Transverse colon (tissue), 4 donors: ENCODE data around the gene SKP2. TPM values are rescaled to one million over a fixed set of nuclear protein-coding genes. Genes with fewer than 3 reads are reported as not detected.

Experiments used
- DNase-seq: peaks from one replicate; pipeline ENCODE4 v3.0.0-alpha.2; 2019
- H3K27ac ChIP-seq, 4 donors: fragments of 200-600 bp; sonication (generic); 2 replicates each; pipeline ENCODE4 v1.5.1; 2016 to 2018; ENCODE audit warnings: inconsistent platforms in 4 of 4
- H3K27me3 ChIP-seq: fragments of 200-600 bp; sonication (generic); 2 replicates; pipeline ENCODE4 v1.5.1; 2017; ENCODE audit warnings: inconsistent platforms
- H3K36me3 ChIP-seq, 4 donors: fragments of 200-600 bp; sonication (generic); 2 replicates each; pipeline ENCODE4 v1.5.1; 2017 to 2019; ENCODE audit warnings: inconsistent platforms in 4 of 4
- H3K4me1 ChIP-seq, 4 donors: fragments of 200-600 bp; sonication (generic); 2 replicates each; pipeline ENCODE4 v1.5.1; 2017 to 2020; ENCODE audit warnings: inconsistent platforms in 4 of 4
- H3K4me3 ChIP-seq, 4 donors: fragments of 200-600 bp; sonication (generic); 1 replicate in 1 of 4; 2 replicates in 3 of 4; pipeline versions ENCODE4 v1.5.1 to v1.6.1; 2017 to 2019; ENCODE audit warnings: inconsistent platforms in 4 of 4
- H3K9me3 ChIP-seq, 2 donors: fragments of 200-600 bp; sonication (generic); 2 replicates each; pipeline ENCODE4 v1.5.1; 2017 to 2019; ENCODE audit warnings: inconsistent platforms in 2 of 2
- EP300 ChIP-seq: sonication (generic); formaldehyde crosslinking; IDR thresholded peaks from one replicate; pipeline ENCODE4 v1.6.1; 2017; ENCODE audit warnings: antibody characterized with exemption, low read depth
- POLR2A ChIP-seq: fragments of 450-650 bp; IDR thresholded peaks from one replicate; pipeline ENCODE4 v1.6.1; 2016; ENCODE audit warnings: antibody characterized with exemption, mild to moderate bottlenecking, moderate library complexity
- POLR2AphosphoS5 ChIP-seq, 3 donors: sonication (generic); formaldehyde crosslinking; IDR thresholded peaks; one replicate each; pipeline ENCODE4 v1.6.1; 2016; ENCODE audit warnings: antibody characterized with exemption in 3 of 3
- WGBS, 2 donors: methylation state at CpG; one replicate each; pipeline ENCODE4 v1.1.5; 2018; ENCODE audit warnings: low coverage in 1 of 2; 5-methylcytosine and 5-hydroxymethylcytosine counted together
- in situ Hi-C, 4 donors: fragments of 200-750 bp; cut with MboI; loops; one replicate each; pipeline versions ENCODE4 v1.15.0 to v1.15.1; 2017; ENCODE audit warnings: low sequenced_read_pairs in 3 of 4, low pct_ligation_motif_present in 1 of 4, low pct_unique_long_range_greater_than_20kb in 1 of 4
- intact Hi-C: fragments of 100-400 bp; cut with DNase I; formaldehyde crosslinking; loops from one replicate; pipeline ENCODE4 v1.15.1; 2023; ENCODE audit warnings: low total_unique reads
- total RNA-seq, 4 donors: library from RNA; depleted of rRNA; stranded (reverse); fragments of >200 nt; gene quantifications; one replicate each; pipeline ENCODE4 v1.1.0, GENCODE V29; 2016
- TF ChIP-seq, protein P1 (sequence below), 5 experiments: fragments of 200-600 bp in 3 of 5; fragments of 450-650 bp in 2 of 5; sonication (generic) in 3 of 5; IDR thresholded peaks; 1 replicate in 2 of 5; 2 replicates in 3 of 5; pipeline ENCODE4 v1.5.1; 2016 to 2017; ENCODE audit warnings: antibody characterized with exemption in 5 of 5, inconsistent platforms in 3 of 5, mild to moderate bottlenecking in 2 of 5, moderate library complexity in 1 of 5

Gene SKP2
- total RNA-seq, 4 donors from 2014 or later: 1.1 to 12.4 (median 8.6) TPM

DNA sequence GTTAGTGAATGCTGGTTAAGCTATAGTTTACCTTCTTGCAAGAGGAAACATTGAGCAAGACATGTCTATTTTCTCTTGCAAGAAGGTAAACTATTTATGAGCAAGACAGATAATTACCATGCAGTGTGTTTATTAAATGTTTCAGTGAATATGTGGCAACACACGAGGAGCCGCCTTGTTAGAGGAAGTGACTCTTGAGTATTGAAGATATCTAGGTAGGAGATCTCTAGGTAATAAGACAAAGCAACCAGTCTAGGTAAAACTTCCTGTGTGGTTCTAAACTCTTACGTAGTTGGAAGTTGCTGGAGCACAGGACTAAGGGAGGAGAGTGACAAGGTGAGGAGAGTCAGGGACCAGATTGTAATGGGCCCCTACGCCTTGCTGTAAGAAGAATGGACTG is 16.8 kb downstream of the SKP2 start:
- no peak for DNase-seq
- peaks cover 0 to 38% (median 17%) of the 10 kb centered on the region in 4 donors for H3K36me3 ChIP-seq
- H3K27ac ChIP-seq: no peak overlapping the region
- TF ChIP-seq EP300 (no peak), POLR2AphosphoS5 (IDR thresholded peaks at IDR 0.05) (no peak), POLR2A (no peak)
- TF ChIP-seq, protein P1, sequence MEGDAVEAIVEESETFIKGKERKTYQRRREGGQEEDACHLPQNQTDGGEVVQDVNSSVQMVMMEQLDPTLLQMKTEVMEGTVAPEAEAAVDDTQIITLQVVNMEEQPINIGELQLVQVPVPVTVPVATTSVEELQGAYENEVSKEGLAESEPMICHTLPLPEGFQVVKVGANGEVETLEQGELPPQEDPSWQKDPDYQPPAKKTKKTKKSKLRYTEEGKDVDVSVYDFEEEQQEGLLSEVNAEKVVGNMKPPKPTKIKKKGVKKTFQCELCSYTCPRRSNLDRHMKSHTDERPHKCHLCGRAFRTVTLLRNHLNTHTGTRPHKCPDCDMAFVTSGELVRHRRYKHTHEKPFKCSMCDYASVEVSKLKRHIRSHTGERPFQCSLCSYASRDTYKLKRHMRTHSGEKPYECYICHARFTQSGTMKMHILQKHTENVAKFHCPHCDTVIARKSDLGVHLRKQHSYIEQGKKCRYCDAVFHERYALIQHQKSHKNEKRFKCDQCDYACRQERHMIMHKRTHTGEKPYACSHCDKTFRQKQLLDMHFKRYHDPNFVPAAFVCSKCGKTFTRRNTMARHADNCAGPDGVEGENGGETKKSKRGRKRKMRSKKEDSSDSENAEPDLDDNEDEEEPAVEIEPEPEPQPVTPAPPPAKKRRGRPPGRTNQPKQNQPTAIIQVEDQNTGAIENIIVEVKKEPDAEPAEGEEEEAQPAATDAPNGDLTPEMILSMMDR (IDR thresholded peaks at IDR 0.05): no peak
- no peak overlapping the region for H3K4me3 ChIP-seq
- H3K9me3 ChIP-seq: no peaks in the 10 kb centered on the region
- intact Hi-C loops (no loop called here), in situ Hi-C loops (no loop called here)
- H3K27me3 ChIP-seq: no peaks in the 10 kb centered on the region
- H3K4me1 ChIP-seq: no peaks in the 10 kb centered on the region
- 85 to 89% methylated on average over 4 of the region's 4 CpGs for WGBS, 2 donors

DNA sequence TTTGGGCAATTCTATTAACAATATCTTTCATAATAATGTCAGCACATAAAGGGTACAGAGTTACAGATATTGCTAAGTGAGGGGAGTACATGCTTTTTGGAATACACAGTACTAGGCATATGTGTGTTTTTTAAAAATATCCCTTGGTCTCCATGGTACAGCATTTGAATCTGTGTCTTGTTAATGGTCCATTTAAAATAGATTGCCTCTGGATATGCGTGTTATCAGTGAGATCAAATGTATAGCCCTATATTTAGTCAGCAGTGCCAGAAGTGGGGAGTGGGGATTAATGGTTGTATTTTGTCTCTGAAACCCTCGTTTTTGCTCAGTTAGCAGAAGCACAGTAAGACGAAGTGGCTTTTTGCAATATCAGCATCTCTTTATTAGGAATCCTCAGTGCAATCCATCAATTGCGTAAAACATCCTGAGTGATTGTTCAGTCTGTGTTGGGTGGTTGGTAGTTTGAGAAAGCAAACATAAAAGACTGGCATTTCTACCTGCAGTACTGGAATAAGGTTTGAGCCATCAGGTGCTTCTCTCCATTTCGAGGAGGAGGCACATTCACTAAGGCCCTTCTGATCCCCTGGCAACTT is 19.0 kb downstream of the SKP2 start:
- TF ChIP-seq EP300 (no peak), POLR2AphosphoS5 (IDR thresholded peaks at IDR 0.05) (no peak)
- TF ChIP-seq, protein P1 (IDR thresholded peaks at IDR 0.05): no peak
- Histone ChIP-seq H3K27ac (no peak overlapping the region), H3K36me3 (peaks cover 0 to 38% (median 16%) of the 10 kb centered on the region in 4 donors), H3K4me3 (no peak overlapping the region), H3K27me3 (no peaks in the 10 kb centered on the region), H3K9me3 (no peaks in the 10 kb centered on the region), H3K4me1 (no peaks in the 10 kb centered on the region)
- in situ Hi-C loops: no loop called here
- WGBS, 2 donors: 85 to 90% methylated on average over 4 to 5 of the region's 5 CpGs
- DNase-seq: no peak
- intact Hi-C loops: no loop called here

DNA sequence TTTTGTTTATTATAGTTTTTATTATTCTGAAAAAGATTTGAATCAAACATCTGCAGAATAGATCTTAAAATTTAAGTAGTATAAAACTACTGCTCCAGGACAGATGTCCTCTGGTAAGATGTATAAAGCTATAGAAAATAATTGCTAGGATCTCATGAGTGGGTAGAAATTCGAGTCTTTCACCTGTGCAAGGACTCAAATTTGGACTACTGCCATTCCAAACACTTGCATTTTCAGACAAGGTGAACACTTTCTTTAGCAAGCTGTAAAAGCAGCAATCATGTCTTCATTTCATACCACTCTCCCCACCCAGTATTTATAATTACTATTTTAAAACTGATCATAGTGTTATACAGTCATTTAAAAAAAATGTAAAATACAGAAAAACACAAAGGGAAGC is 20.7 kb downstream of the SKP2 start:
- 44 to 62% methylated on average over 1 of the region's 1 CpG for WGBS, 2 donors
- Histone ChIP-seq H3K27ac (no peak overlapping the region), H3K9me3 (no peaks in the 10 kb centered on the region), H3K27me3 (no peaks in the 10 kb centered on the region), H3K36me3 (peaks cover 0 to 32% (median 16%) of the 10 kb centered on the region in 4 donors), H3K4me3 (no peak overlapping the region), H3K4me1 (no peaks in the 10 kb centered on the region)
- in situ Hi-C loops (no loop called here), intact Hi-C loops (no loop called here)
- DNase-seq: no peak
- TF ChIP-seq, protein P1 (IDR thresholded peaks at IDR 0.05): no peak
- TF ChIP-seq POLR2A (no peak), POLR2AphosphoS5 (IDR thresholded peaks at IDR 0.05) (no peak), EP300 (no peak)

DNA sequence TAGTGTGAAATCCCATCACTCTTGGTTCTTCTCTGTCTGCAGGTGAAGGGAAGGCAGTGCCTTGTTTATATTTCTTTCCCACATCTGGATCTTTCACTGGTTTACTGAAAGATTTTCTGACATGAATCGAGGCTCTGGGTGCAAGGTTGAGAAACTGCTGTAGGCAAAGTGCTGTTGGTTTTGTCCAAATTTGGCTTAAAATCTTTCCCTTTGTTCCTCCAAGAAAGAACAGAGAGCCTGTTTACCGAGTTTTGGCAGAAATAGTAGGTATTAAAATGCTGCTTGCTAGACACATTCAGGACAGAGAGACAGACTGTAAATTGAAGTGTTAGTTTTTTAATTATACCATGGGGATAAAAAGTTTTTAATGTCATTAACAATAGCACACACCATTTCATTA is 21.5 kb downstream of the SKP2 start:
- 78 to 80% methylated on average over 2 of the region's 2 CpGs for whole genome bisulfite sequencing, 2 donors
- in situ Hi-C loops: no loop called here
- no peak for DNase-seq
- peaks cover 0 to 26% (median 12%) of the 10 kb centered on the region in 4 donors for H3K36me3 ChIP-seq
- H3K4me3 ChIP-seq: no peak overlapping the region
- no peaks in the 10 kb centered on the region for H3K4me1 ChIP-seq
- H3K27me3 ChIP-seq: no peaks in the 10 kb centered on the region
- no peak for TF ChIP-seq POLR2A
- no peak for TF ChIP-seq POLR2AphosphoS5 (IDR thresholded peaks at IDR 0.05)
- no peak for TF ChIP-seq EP300
- TF ChIP-seq, protein P1 (IDR thresholded peaks at IDR 0.05): no peak
- H3K27ac ChIP-seq: no peak overlapping the region
- intact Hi-C loops: no loop called here
- H3K9me3 ChIP-seq: no peaks in the 10 kb centered on the region
